ENCODE results near the gene VPS51.

- no peak for TF ChIP-seq CTCF (IDR thresholded peaks at IDR 0.05)
- TF ChIP-seq POLR2A (IDR thresholded peaks at IDR 0.05): no peak
Observed at GRCh38 chr11:65083134-65083833, 12.7 kb upstream of the VPS51 start.

Data from adrenal gland (tissue), 5 donors.